ENCODE data around the gene C3orf20.

C3orf20 gene

GRCh38 chr3:14816359-14816758 lies 141.4 kb downstream of the C3orf20 start:
- no peak for DNase-seq (ENCODE audit: low spot score)

- no peak for DNase-seq (ENCODE audit: low spot score)
Observed at GRCh38 chr3:14818804-14819500, 144.0 kb downstream of the C3orf20 start, which contains the start of gene FGD5. FGD5 (plus strand) TSS chr3:14818962; CDS start chr3:14819072, 110 bp downstream.

- DNase-seq (ENCODE audit: low spot score): no peak
Observed at GRCh38 chr3:14819671-14820070, 144.7 kb downstream of the C3orf20 start.

- no peak for DNase-seq (ENCODE audit: low spot score)
Observed at GRCh38 chr3:14820156-14820555, 145.2 kb downstream of the C3orf20 start.

- no peak for DNase-seq (ENCODE audit: low spot score)
Observed at GRCh38 chr3:14821151-14821550, 146.2 kb downstream of the C3orf20 start.

DNA sequence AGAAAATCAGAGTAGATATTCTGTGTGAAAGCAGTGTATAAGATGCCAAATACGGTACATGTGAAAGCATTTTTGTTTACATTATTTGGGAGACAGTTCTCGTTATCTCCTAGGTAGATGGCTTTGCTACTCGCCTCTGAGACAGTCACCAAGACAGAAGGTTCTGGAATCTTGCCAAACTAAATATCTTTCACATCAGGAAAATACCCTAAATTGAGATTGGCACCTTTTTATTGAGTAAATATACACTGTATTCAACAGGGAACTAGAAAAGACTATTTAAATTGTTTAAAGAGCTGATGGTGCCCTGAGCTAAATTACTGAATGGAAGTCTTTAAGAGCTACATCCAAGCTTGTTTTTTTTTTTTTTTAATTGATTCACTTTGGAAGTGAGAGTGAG lies 147.2 kb downstream of the C3orf20 start:
- no peak for DNase-seq (ENCODE audit: low spot score)

All from GM03348 (cell line).